ENCODE data around the gene HSPA6.
"Not testable (repeated sequence)": the region's sequence is repeated elsewhere in the genome, so short reads cannot be mapped to it uniquely, and the experiment has no call there.

HSPA6 gene

DNA sequence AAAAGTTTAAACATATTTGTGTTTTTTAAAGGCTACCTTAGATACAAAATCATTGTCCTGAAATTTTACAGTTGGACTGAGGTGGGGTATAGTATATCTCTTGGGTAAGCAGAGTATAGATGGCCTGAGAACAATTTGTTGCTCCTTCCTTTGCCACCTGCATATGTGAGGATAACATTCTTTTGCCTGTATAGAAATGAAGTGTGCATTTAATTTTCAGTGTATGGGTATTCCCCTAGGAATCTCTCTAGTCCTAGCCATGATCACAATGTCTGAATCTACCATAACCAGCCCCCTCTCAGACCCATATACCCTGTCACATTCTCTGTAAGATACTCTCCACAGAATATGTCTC, 21.0 kb upstream of the HSPA6 start:
- DNase-seq (ENCODE audit: low read depth, low spot score): no peak

DNA sequence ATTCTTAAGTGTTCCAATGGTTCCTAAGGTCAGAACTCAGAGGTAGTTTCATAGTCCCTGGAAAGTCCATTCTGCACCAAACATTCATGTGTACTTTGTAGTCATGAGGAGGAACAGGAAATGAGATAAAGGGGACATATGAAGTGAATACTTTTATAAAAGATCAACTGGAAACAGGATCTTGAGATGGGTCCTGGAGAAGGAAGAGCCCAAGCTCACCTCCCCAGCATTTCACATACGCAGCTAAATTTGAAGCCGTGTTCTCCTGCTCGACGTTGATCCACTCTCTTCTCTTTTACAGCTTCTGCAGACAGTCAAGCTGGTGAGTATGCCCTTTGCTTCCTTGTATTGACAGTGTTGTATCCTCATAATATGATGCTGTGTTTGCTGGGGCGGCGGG, 18.7 kb upstream of the HSPA6 start:
- DNase-seq (ENCODE audit: low read depth, low spot score): no peak

DNA sequence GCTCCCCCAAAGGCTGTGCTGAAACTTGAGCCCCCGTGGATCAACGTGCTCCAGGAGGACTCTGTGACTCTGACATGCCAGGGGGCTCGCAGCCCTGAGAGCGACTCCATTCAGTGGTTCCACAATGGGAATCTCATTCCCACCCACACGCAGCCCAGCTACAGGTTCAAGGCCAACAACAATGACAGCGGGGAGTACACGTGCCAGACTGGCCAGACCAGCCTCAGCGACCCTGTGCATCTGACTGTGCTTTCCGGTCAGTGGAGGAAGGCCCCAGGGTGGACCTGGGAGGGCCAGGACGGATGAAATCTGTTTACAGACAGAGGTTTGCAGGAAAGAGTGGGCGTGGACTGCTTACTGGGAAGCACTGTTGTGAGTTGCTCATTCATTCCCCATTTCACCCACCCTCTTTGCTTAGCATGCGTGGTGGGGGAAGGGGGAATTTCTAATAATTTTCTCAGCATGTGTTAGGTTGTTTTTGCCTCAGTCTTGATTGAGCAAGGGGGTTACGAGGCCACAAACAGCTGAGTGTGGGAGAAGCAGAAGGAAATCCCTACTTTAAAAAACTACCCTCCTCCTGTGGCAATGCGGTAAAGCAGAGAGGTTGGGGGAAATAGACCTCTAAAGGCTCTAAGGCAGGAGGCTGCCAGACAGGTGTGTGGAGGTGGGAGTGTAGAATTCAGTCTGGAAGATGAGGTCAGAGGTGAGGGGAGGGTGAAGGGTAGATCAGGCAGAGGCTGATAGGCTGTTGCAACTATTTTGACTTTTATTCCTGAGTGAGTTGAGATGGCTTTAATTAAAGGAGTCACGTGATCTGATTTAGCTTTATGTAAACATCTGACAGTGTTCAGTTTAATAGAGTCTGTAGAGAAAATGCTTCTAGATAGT, 17.8 kb upstream of the HSPA6 start:
- DNase-seq (ENCODE audit: low read depth, low spot score): no peak

DNA sequence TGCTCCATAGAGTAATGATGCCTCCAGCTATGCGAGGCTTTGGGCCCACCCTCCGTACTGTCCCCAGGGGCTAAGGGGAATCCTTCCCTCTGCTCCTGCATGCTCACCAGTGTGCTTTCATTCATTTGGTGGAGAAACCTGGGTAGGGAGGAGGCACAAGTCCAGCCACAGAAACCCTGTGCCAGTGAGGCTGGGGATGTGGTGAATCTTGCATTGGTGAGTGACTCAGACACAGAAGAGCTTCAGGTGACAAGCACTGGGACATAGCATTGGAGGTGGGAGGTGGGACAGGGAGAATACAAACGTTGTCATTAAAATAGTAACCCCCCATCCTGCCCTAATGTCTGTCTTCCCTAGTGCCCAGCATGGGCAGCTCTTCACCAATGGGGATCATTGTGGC, 13.9 kb upstream of the HSPA6 start:
- DNase-seq (ENCODE audit: low read depth, low spot score): no peak

DNA sequence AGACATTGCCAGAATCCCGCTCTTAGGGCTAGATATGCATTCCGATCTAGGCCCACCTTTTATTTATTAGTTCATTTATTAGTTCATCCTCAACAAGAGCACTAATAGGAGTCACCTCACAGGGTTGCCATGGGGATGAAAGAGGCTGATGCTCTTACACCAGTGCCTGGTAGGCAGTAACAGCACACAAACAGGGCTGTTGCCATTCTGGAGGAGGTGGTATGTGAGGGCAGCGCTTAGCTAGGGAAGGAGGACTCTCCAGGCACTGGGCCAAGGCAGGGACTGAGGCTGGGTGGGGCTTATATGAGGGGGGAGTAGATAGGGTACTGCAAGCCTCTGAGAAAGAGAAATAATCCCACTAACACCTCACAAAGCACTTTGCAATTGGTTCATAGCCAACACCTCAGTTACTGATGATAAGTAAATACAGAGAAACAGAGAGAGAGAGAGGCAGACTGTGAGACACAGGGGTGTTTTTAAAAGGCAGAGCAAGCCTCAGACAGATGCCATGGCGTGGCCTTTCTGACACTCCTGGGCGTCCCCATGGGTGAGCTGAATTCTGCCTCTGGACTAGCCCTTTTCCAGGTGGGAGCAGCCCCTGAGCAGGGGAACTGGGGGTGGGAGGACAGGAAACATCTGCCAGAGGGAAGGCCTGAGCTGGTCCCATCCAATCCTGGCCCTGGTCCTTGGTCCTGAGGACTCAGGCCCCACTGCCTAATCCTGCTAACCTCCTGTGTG, 13.2 kb upstream of the HSPA6 start:
- no peak for DNase-seq (ENCODE audit: low read depth, low spot score)

DNA sequence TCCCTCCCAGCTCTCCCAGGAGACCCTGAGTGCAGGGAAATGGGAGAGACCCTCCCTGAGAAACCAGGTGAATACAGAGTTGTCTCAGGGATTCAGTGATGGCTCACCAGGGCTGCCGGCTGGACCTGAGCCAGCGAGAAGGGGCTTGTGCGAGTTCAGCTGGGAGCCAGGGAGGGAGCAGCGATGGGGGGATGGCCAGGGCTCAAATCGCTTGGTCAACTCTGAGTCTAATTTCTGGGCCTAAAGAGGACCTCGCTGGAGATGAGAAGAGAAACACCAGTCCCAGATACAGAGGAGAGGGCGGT, 12.6 kb upstream of the HSPA6 start:
- DNase-seq (ENCODE audit: low read depth, low spot score): no peak

DNA sequence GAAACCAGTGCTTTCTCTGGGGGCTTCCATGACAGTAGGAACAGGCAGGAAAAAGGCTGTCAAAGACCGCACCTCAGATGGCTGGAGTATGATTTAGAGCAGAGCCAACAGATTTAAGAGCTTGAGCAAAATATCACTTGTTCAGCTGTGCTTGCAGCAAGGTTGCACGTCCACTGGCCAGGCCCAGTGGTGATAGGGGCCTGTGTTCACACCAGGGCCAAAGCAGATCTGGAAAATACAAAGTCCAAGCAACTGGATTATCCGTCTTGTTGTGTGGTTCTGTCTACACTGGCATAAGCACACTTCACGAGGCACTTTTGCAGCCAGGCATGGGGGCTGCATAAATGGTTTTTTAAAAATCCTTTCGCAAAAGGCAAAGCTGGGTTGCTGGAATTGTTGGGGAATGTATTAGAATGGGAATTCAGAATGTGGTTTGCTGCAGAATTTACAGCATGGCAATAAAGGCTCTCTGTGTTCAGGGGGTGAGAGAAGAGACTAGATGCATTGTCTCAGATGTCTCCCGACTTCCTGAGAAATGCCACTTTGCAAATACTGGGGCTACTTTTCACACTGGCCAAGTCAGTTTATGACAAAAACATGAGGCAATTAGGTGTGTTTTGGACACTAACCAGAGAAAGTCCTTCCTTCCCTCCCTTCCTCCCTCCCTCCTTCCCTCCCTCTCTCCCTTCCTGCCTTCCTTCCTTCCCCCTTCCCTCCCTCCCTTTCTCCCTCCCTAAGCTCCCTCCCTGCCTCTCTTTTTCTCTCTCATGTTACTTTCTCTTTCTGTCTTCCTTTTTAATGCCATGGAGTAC, 11.5 kb upstream of the HSPA6 start:
- not testable (repeated sequence) for DNase-seq (ENCODE audit: low read depth, low spot score)

DNA sequence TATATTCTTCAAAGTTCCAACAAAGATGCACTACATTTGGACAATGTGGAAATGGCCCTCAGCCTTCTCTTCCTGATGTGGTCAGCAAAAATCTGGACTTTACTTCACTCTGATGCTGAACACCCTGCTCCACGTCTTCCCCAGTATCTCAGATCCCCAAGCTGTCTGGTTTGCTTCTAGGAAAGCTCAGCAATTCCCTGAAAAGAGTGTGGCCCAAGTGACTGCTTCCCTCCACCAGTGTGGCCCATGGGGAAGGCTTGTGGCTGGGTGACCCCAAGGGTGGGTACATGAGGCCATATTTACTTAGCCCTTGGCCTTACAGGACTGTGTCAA, 10.9 kb upstream of the HSPA6 start:
- DNase-seq (ENCODE audit: low read depth, low spot score): not testable (repeated sequence)

DNA sequence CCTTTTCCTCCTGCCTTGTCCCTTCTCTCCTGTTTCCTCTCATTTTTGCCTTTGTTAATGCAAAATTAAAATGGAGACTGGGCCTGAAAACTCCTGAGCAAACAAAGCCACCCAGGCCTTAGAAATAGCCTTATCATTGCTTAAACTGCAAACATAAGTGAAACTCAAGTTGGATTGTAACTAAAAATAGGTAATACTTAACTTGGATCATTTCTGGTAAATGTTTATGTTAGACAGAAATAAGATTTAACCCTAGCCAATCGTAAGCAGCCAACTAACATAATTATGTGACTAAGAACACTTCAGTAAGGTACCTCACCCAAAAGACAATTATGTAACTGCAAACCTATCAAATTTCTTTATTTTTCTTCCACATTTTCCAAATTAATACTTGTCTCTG, 10.4 kb upstream of the HSPA6 start:
- DNase-seq (ENCODE audit: low read depth, low spot score): not testable (repeated sequence)

DNA sequence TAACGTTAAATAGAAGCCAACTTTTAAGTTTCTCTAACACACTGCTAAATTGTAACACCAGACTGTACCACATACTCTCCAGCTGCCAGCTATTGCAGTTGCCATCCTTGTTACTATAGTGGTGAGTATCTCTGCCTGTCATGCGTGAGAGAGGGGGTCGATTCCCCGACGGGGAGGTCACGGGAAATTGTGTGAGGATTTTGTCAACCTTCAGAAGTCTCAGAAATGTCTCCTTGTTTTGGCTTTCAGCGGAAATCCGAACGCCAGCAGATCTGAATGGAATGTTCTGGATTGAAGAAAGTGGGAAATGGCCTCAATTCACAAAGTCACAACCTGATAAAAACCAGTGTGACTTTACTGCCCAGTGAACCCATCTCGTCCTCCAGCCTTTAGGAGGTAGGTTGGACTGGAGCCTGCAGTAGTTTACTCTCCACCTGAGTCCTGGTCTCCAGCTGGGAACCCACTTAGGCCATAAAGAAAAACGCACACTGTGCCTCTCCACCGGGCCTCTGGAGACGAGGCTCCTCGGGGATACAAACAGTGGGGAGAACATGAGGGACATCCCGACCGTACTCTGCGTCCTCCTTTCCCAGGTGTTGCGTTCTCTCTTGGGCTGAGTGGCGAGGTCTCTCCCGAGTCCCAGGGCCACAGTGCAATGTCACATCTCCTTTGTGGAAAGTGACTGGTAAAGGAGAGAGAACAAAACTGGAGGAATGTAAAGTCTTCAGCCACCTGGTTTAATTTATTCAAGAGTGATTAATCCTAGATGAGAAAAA, 1.1 kb upstream of the HSPA6 start:
- DNase-seq (ENCODE audit: low read depth, low spot score): not testable (repeated sequence)

DNA sequence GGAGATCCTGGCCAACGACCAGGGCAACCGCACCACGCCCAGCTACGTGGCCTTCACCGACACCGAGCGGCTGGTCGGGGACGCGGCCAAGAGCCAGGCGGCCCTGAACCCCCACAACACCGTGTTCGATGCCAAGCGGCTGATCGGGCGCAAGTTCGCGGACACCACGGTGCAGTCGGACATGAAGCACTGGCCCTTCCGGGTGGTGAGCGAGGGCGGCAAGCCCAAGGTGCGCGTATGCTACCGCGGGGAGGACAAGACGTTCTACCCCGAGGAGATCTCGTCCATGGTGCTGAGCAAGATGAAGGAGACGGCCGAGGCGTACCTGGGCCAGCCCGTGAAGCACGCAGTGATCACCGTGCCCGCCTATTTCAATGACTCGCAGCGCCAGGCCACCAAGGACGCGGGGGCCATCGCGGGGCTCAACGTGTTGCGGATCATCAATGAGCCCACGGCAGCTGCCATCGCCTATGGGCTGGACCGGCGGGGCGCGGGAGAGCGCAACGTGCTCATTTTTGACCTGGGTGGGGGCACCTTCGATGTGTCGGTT, 477 bp downstream of the HSPA6 start:
- not testable (repeated sequence) for DNase-seq (ENCODE audit: low read depth, low spot score)

DNA sequence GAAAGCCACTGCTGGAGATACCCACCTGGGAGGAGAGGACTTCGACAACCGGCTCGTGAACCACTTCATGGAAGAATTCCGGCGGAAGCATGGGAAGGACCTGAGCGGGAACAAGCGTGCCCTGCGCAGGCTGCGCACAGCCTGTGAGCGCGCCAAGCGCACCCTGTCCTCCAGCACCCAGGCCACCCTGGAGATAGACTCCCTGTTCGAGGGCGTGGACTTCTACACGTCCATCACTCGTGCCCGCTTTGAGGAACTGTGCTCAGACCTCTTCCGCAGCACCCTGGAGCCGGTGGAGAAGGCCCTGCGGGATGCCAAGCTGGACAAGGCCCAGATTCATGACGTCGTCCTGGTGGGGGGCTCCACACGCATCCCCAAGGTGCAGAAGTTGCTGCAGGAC, 981 bp downstream of the HSPA6 start:
- DNase-seq (ENCODE audit: low read depth, low spot score): not testable (repeated sequence)

DNA sequence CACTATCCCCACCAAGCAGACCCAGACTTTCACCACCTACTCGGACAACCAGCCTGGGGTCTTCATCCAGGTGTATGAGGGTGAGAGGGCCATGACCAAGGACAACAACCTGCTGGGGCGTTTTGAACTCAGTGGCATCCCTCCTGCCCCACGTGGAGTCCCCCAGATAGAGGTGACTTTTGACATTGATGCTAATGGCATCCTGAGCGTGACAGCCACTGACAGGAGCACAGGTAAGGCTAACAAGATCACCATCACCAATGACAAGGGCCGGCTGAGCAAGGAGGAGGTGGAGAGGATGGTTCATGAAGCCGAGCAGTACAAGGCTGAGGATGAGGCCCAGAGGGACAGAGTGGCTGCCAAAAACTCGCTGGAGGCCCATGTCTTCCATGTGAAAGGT, 1.6 kb downstream of the HSPA6 start:
- not testable (repeated sequence) for DNase-seq (ENCODE audit: low read depth, low spot score)

DNA sequence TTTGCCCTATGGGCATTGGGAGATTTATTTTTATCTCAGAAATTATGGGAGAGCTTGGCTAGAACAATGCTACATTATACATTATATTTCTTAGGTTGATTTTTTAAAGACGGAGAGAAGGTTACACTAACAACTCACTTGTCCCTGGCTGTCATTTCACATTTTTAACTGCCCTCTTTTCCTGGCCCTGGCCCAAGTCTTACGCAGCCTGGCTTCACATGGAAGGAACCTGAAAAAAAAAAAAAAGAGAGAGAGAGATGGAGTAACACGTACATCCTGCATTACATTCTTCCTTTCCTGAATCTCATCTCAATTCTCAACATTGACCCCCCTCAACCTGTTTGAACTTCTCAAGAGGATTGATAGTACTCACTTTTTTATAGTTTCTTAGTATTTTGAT, 4.2 kb downstream of the HSPA6 start:
- not testable (repeated sequence) for DNase-seq (ENCODE audit: low read depth, low spot score)

DNA sequence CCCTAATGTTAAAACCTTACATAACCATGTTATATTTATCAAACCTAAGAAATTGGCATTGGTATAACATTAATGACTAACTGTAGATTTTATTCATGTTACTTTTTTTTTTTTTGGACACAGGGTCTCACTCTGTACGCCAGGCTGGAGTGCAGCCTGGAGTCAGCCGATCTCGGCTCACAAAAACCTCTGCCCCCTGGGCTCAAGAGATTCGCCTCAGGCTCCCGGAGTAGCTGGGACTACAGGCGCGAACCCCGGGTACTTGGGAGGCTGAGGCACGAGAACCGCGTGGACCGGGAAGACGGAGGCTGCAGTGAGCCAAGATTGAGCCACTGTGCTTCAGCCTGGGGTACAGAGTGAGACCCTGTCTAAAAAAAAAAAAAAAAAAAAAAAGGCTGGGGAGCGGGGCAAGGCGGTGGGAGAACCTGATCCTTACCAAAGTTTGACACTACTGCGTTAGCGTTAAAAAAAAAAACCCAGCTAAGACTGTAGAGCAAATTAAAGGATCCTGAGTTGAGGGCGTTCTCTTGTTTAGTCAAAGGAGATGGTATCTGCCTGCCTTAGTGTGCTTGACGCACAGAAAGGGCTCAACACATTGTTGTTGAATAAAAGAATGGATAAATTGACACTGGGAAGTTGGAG, 5.2 kb downstream of the HSPA6 start:
- DNase-seq (ENCODE audit: low read depth, low spot score): not testable (repeated sequence)

DNA sequence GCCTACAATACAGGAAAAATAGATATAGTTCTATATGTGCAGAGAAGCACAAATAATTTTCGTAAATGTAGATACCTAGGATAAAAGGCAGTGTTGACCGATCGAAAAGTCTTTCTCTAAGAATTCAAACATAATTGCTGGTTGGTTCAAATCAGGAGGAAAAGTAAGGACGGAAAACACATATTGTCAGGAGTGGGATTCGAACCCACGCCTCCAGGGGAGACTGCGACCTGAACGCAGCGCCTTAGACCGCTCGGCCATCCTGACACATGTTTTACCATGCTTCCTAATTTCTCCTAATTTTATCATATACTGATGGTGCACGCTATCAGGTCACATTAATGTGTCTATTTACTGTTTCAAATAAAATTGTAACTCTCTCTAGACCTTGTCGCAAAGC, 5.8 kb downstream of the HSPA6 start:
- not testable (repeated sequence) for DNase-seq (ENCODE audit: low read depth, low spot score)

DNA sequence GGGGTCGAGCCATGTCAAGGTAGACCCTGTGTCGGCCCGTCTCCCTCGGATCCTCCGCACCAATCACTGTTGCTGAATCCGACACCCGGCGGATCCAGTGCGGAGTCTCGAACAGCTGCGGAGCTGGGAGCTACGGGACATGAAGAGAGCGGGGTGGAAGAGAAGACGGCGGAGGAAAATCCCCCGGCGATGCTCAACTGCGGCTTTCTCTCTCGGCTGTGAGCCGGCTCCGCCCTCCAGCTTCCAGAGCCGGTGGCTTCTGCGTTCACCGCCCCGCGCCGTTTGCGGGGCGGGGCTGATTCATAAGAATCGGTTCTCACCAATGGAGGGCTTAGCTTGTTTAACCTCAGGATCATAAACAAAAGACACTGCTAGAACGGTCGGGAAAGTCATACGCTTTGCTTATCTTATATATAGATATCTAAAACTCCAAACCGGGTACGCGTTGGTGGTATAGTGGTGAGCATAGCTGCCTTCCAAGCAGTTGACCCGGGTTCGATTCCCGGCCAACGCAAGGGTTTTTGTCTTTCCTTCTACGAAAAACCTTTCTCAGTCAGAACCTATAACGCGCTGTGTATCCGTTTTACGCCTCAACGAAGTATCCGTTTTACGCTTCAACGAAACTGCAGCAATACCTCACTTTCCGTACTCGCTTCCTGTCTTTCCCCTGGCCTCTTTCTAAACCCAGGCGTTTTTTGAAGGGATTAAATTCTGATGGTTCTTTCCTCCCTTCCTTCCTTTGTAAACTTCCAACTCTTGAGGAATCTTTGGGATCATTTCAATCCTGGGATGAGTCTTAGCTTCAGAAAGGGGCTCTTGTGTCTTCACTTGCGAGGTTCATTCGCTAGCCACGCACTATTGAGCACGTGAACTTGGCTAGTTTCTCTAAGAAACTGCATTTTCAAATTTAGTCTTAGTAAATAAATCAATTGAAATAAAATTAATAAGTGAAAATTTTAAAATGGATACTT, 6.6 kb downstream of the HSPA6 start:
- peak; percentile 79 for DNase-seq (ENCODE audit: low read depth, low spot score)

DNA sequence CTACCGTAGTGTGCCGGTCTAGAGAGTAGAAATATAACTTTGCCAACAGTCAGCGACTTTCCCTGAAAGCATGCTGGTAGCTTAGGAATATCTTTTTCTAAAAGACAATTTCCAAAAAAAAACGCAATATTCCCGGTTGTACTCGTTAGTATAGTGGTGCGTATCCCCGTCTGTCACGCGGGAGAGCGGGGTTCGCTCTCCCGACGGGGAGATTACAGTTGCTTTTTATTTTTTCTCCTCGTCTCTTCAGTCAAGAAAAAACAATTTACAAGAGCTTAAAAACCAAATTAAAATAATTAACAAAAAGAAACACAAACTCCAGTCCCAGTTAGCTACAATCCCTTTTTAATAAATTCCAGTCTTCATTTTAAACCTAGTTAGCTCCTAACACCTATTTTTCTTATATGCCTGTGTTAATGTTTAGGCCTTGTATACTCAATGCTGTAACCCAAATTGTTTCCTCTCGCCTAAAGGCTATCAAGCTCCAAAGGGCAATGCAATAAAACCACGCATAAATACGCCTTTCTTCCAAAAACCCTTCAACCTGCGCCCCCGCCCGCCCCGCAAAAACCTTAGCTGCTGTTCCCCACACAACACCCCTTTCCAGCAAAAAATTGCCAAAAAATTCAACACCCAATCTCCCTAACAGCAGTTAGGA, 7.8 kb downstream of the HSPA6 start:
- no peak for DNase-seq (ENCODE audit: low read depth, low spot score)
